22Rv1 (cell line): Measurements from ENCODE around the gene RBMS1.
A peak's percentile ranks its signal among the peaks of the same experiment; 100 is the strongest.
"Not testable (repeated sequence)": the region's sequence is repeated elsewhere in the genome, so short reads cannot be mapped to it uniquely, and the experiment has no call there.

Experiments
- H3K27ac ChIP-seq: fragments of 450-650 bp; 2 replicates; pipeline ENCODE4 v1.5.1; 2017
- ZFX ChIP-seq: fragments of 450-650 bp; IDR thresholded peaks from 2 replicates; pipeline ENCODE4 v1.6.1; 2017; ENCODE audit warnings: antibody characterized with exemption, borderline replicate concordance
- TF ChIP-seq, protein P1 (sequence below): fragments of 450-650 bp; IDR thresholded peaks from 2 replicates; pipeline ENCODE4 v1.5.1; 2017; ENCODE audit warnings: mild to moderate bottlenecking

RBMS1 gene

GRCh38 chr2:160458718-160459453 is 34.7 kb downstream of the RBMS1 start:
- TF ChIP-seq, protein P1, sequence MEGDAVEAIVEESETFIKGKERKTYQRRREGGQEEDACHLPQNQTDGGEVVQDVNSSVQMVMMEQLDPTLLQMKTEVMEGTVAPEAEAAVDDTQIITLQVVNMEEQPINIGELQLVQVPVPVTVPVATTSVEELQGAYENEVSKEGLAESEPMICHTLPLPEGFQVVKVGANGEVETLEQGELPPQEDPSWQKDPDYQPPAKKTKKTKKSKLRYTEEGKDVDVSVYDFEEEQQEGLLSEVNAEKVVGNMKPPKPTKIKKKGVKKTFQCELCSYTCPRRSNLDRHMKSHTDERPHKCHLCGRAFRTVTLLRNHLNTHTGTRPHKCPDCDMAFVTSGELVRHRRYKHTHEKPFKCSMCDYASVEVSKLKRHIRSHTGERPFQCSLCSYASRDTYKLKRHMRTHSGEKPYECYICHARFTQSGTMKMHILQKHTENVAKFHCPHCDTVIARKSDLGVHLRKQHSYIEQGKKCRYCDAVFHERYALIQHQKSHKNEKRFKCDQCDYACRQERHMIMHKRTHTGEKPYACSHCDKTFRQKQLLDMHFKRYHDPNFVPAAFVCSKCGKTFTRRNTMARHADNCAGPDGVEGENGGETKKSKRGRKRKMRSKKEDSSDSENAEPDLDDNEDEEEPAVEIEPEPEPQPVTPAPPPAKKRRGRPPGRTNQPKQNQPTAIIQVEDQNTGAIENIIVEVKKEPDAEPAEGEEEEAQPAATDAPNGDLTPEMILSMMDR, result no peak
- TF ChIP-seq ZFX, result no peak
- no peak overlapping the region for H3K27ac ChIP-seq

DNA sequence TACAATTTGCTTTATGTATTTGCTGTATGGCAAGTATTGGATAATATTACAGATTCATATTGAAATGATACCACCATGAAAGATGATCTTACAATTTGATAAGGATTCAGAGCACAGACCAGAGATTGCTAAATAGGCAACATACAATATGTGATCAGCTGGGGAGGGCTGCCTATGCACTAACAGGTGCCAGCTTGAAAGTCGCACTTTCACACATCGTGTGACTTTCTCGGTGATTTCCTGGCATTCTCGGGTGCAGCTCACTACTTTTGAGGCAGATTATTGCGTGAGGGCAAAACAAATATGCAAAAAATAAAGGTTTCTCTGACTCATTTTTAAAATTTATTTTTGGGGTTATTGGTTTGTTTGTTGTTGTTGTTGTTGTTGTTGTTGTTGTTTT is 36.0 kb downstream of the RBMS1 start:
- H3K27ac ChIP-seq, result no peak overlapping the region
- TF ChIP-seq, protein P1, result no peak
- TF ChIP-seq ZFX, result no peak

DNA sequence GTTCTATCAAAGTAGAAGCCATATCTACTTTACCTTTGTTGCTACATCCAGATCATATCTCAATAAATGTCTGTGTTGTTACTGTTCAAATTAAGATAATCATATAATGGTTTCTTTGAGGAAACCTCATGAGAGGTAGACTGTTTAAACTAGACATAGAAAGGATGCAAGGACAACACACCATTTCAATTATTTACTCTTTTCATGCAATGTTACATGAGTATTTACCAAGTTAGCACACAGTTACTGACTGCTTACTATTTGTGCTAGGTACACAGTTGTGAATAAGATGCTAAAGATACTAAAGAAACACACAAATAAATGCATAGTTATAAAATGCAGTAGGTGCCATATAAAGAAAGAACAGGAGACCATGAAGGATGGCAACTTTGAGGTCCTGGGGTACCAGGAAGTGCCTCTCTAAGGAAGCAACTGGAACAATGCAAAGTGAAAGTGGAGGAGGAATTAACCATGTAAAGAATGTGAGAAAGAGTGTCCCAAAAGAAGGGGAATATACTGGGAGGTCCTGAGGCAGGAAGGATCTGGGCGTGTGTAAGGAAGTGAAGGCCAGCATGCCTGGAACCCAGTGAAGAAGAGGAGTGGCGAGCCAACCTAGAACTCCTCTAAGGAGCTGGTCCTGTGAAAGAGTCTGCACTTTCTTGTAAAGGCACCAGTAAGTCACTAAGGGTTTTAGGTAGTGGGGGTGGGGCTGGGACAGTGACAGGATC is 39.4 kb downstream of the RBMS1 start:
- TF ChIP-seq, protein P1, result no peak
- TF ChIP-seq ZFX, result no peak
- H3K27ac ChIP-seq, result peak overlapping the region; percentile 25; the same call in 1 of the 2 replicates

DNA sequence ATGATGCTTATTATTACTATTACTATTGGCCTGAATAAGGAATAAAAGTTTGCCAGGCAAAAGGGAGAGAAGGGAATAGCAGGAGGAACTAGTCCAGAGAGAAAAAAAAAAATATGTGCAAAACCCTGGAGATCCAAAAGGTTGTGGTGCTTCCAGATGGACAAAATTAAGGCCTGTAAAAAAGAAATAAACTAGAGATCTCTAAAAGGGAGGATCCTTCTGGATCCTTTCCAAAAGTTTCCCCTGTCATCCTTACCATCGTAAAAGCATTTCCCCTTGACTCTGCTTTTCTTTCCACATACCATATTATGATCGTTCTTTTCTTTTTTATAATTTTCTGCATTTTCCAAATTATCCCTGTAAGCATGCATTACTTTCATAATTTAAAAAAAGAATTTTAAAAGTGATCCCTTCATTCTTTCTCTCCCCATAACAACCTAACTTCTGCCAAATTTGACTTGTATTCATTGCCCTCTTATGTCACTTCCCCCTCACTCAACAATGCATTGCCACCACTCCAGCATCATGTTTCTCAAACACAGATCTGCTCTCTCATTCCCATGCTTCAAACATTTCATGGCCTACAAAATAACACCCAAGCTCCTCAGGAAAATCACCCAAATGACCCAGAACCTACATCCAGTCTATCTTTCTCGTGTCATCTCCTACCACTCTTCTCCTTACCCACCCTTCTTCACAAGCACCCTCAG is 40.3 kb downstream of the RBMS1 start:
- no peak overlapping the region for H3K27ac ChIP-seq
- TF ChIP-seq, protein P1, result no peak
- TF ChIP-seq ZFX, result no peak

DNA sequence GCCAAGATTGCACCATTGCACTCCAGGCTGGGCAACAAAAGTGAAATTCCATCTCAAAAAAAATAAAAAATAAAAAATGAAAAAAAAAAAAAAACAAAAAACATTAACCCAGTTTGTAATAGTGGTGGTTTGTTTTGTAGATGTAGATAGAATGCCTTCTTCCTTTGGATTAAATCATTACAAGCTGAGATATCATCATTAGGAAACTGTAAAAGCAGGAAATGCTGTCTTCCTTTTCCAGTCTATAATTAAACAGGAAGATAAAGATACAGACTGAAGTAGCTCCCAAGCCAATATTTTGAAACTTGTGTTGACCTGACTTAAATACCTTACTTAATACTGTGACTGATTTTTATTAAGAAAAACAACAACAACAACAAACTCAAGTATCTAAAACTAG is 43.1 kb downstream of the RBMS1 start:
- TF ChIP-seq, protein P1, result no peak
- no peak for TF ChIP-seq ZFX
- no peak overlapping the region for H3K27ac ChIP-seq

GRCh38 chr2:160448821-160449220 is 44.8 kb downstream of the RBMS1 start:
- not testable (repeated sequence) for H3K27ac ChIP-seq

DNA sequence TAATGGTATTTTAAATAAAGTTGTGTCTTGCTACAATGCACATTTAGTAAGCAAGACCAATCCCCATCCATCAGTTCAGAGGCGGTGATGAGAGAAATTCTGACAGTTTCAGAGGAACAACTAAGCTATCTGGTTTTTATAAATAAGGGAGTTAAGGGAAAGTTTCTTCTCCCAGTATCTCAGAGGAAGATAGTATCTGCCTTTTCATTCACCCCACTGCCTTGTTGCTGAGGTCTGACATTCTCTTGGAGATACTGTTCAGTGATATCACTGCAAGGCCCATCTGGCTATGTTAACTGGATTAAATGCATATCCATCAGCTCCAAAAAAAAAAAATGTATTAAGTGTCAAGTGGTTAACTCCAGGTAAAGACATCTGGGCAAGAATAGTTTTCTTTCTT is 47.9 kb downstream of the RBMS1 start:
- TF ChIP-seq, protein P1, result no peak
- no peak overlapping the region for H3K27ac ChIP-seq
